PC-3 (cell line): ENCODE data around the gene ADAD2. TPM values are rescaled to one million over a fixed set of nuclear protein-coding genes. Genes with fewer than 3 reads are reported as not detected.

Source experiments
- ATAC-seq: fragments of 200-7000 bp; cut with Tn5 transposase; 2 replicates; pipeline ENCODE4 v1.9.1; 2020; ENCODE audit warnings: mild to moderate bottlenecking, moderate library complexity
- BruUV-seq: library from RNA; stranded (reverse); fragments of 400-500 nt; replicated peaks from 2 replicates; lab custom pipeline; 2021; lab: Mats Ljungman, UMichigan
- CTCF ChIA-PET: fragments of 300-600 bp; sonication (Branson Sonifier 250); formaldehyde crosslinking; loops from one replicate; lab custom pipeline; 2022; ENCODE audit warnings: antibody characterized with exemption; lab: Charles Lee
- POLR2A ChIA-PET: fragments of 300-600 bp; sonication (Branson Sonifier 250); formaldehyde crosslinking; loops from one replicate; lab custom pipeline; 2022; ENCODE audit warnings: antibody characterized with exemption; ENCODE audit not compliant: unreplicated experiment; lab: Charles Lee
- DNase-seq: peaks from one replicate; pipeline ENCODE4 v3.0.0-alpha.2; 2015
- H2AFZ ChIP-seq: fragments of 300-600 bp; sonication (generic); 2 replicates; pipeline ENCODE4 v1.6.0; 2016; ENCODE audit warnings: antibody characterized with exemption, low read length
- H3F3A ChIP-seq: fragments of 300-600 bp; sonication (generic); one replicate; pipeline ENCODE4 v1.6.0; 2017; ENCODE audit warnings: antibody characterized with exemption, low read length, control low read depth, mild to moderate bottlenecking; ENCODE audit not compliant: unreplicated experiment
- H3K27ac ChIP-seq: fragments of 300-600 bp; sonication (generic); 2 replicates; pipeline ENCODE4 v1.5.1; 2016; ENCODE audit warnings: mild to moderate bottlenecking, low read length
- H3K27me3 ChIP-seq: fragments of 300-600 bp; sonication (generic); 2 replicates; pipeline ENCODE4 v1.6.1; 2016; ENCODE audit warnings: low read length, mixed read lengths
- H3K36me3 ChIP-seq: fragments of 300-600 bp; sonication (generic); 2 replicates; pipeline ENCODE4 v1.6.1; 2016; ENCODE audit warnings: low read depth, mixed run types, low read length, mixed read lengths
- H3K4me1 ChIP-seq: fragments of 300-600 bp; sonication (generic); 2 replicates; pipeline ENCODE4 v1.5.1; 2016; ENCODE audit warnings: low read length; ENCODE audit not compliant: insufficient read depth
- H3K4me2 ChIP-seq: fragments of 300-600 bp; sonication (generic); 2 replicates; pipeline ENCODE4 v1.6.0; 2016; ENCODE audit warnings: low read length
- H3K4me3 ChIP-seq: fragments of 300-600 bp; sonication (generic); 2 replicates; pipeline ENCODE4 v1.5.1; 2016; ENCODE audit warnings: mild to moderate bottlenecking, low read length, mixed read lengths
- H3K79me2 ChIP-seq: fragments of 300-600 bp; sonication (generic); 2 replicates; pipeline ENCODE4 v1.6.1; 2017; ENCODE audit warnings: low read length, mixed read lengths
- H3K9ac ChIP-seq: fragments of 300-600 bp; sonication (generic); 2 replicates; pipeline ENCODE4 v1.6.0; 2016; ENCODE audit warnings: mild to moderate bottlenecking, low read length
- H3K9me2 ChIP-seq: fragments of 300-600 bp; sonication (generic); replicated peaks from 2 replicates; pipeline ENCODE4 v1.6.1; 2016; ENCODE audit warnings: mixed run types, low read length, mixed read lengths
- H3K9me3 ChIP-seq: fragments of 300-600 bp; sonication (generic); 2 replicates; pipeline ENCODE4 v1.6.1; 2016; ENCODE audit warnings: low read length, mixed read lengths
- H4K20me1 ChIP-seq: fragments of 300-600 bp; sonication (generic); 2 replicates; pipeline ENCODE4 v1.6.1; 2016; ENCODE audit warnings: low read length, mixed read lengths
- CTCF ChIP-seq: fragments of 300-600 bp; sonication (generic); conservative IDR thresholded peaks from 2 replicates; pipeline ENCODE4 v1.5.1; 2017; ENCODE audit warnings: antibody characterized with exemption, low read depth, mild to moderate bottlenecking, low read length
- EZH2 ChIP-seq: fragments of 300-600 bp; sonication (generic); IDR thresholded peaks from one replicate; pipeline ENCODE4 v1.6.1; 2017; ENCODE audit warnings: antibody characterized with exemption, mild to moderate bottlenecking, low read length; ENCODE audit not compliant: unreplicated experiment
- EZH2phosphoT487 ChIP-seq: fragments of 300-600 bp; sonication (generic); IDR thresholded peaks from 2 replicates; pipeline ENCODE4 v1.6.1; 2018; ENCODE audit warnings: mild to moderate bottlenecking, antibody characterized with exemption, low read length, borderline replicate concordance
- intact Hi-C: fragments of 100-400 bp; cut with micrococcal nuclease; formaldehyde crosslinking; loops from 2 replicates; pipeline ENCODE4 v1.9.0; 2023
- total RNA-seq: library from RNA; depleted of rRNA; stranded (reverse); fragments of >200 nt; gene quantifications from 2 replicates; pipeline ENCODE4 v1.2.3, GENCODE V29; 2014

The ADAD2 gene
- total RNA-seq, 1 experiment from 2014 or later: not detected

GRCh38 chr16:84150926-84151325 is 40.0 kb upstream of the ADAD2 start:
- DNase-seq (no peak), ATAC-seq (no peak)
- TF ChIP-seq EZH2: no peak
- TF ChIP-seq CTCF: no peak
- no peak for TF ChIP-seq EZH2phosphoT487
- intact Hi-C loops: no loop called here
- H3K9me2 ChIP-seq: no peaks in the 10 kb centered on the region
- ChIA-PET CTCF (no interaction called here), POLR2A (no interaction called here)
- H3K4me2 ChIP-seq: no peak overlapping the region
- no peaks in the 10 kb centered on the region for H3K4me1 ChIP-seq
- no peaks in the 10 kb centered on the region for H3K27me3 ChIP-seq
- H2AFZ ChIP-seq: no peak overlapping the region
- no peak overlapping the region for H3K27ac ChIP-seq
- H3K9me3 ChIP-seq: no peaks in the 10 kb centered on the region
- no peak overlapping the region for H3K4me3 ChIP-seq
- no peaks in the 10 kb centered on the region for H3K36me3 ChIP-seq
- H3K9ac ChIP-seq: no peak overlapping the region
- no peaks in the 10 kb centered on the region for H3K79me2 ChIP-seq
- H4K20me1 ChIP-seq: no peaks in the 10 kb centered on the region
- no TSS peak for BruUV-seq
- H3F3A ChIP-seq: no peaks in the 10 kb centered on the region

- Histone ChIP-seq H3K4me2 (no peak overlapping the region), H3K9me2 (no peaks in the 10 kb centered on the region), H2AFZ (no peak overlapping the region), H3K79me2 (no peaks in the 10 kb centered on the region), H3K27ac (no peak overlapping the region), H3K36me3 (no peaks in the 10 kb centered on the region), H4K20me1 (no peaks in the 10 kb centered on the region), H3K4me3 (no peak overlapping the region), H3F3A (no peaks in the 10 kb centered on the region), H3K9ac (no peak overlapping the region), H3K9me3 (no peaks in the 10 kb centered on the region), H3K27me3 (no peaks in the 10 kb centered on the region), H3K4me1 (no peaks in the 10 kb centered on the region)
- ATAC-seq: no peak
- no TSS peak for BruUV-seq
- ChIA-PET CTCF (no interaction called here), POLR2A (no interaction called here)
- no peak for TF ChIP-seq EZH2
- intact Hi-C loops: no loop called here
- DNase-seq: no peak
These were observed 37.2 kb upstream of the ADAD2 start for GRCh38 chr16:84153660-84154214.

GRCh38 chr16:84155226-84155625 is 35.7 kb upstream of the ADAD2 start:
- Histone ChIP-seq H3K9me2 (no peaks in the 10 kb centered on the region), H3K4me1 (no peaks in the 10 kb centered on the region), H3K4me2 (no peak overlapping the region), H3K9ac (no peak overlapping the region), H3K79me2 (no peaks in the 10 kb centered on the region), H3K4me3 (no peak overlapping the region), H3K9me3 (no peaks in the 10 kb centered on the region), H3K36me3 (no peaks in the 10 kb centered on the region), H3F3A (no peaks in the 10 kb centered on the region), H3K27me3 (0 out of 2 replicates have a peak, but pooled peaks cover 3% of the 10 kb centered on the region), H3K27ac (no peak overlapping the region), H4K20me1 (no peaks in the 10 kb centered on the region), H2AFZ (no peak overlapping the region)
- no peak for TF ChIP-seq EZH2
- no peak for TF ChIP-seq CTCF
- no peak for TF ChIP-seq EZH2phosphoT487
- DNase-seq (no peak), ATAC-seq (no peak)
- ChIA-PET POLR2A (no interaction called here), CTCF (no interaction called here)
- intact Hi-C loops: no loop called here
- no TSS peak for BruUV-seq
